K562 treated with DMSO at 1 percent for 24 hours (cell line): ENCODE measurements around the gene CC2D2B. TPM values are rescaled to one million over a fixed set of nuclear protein-coding genes. Genes with fewer than 3 reads are reported as not detected.

ENCODE experiments used
- total RNA-seq: library from RNA; unstranded; fragments of 300-600 nt; gene quantifications from 2 replicates; pipeline ENCODE4 v1.2.3, GENCODE V29; 2022; ENCODE audit warnings: low read depth; ENCODE audit not compliant: insufficient read depth

Gene CC2D2B, protein sequence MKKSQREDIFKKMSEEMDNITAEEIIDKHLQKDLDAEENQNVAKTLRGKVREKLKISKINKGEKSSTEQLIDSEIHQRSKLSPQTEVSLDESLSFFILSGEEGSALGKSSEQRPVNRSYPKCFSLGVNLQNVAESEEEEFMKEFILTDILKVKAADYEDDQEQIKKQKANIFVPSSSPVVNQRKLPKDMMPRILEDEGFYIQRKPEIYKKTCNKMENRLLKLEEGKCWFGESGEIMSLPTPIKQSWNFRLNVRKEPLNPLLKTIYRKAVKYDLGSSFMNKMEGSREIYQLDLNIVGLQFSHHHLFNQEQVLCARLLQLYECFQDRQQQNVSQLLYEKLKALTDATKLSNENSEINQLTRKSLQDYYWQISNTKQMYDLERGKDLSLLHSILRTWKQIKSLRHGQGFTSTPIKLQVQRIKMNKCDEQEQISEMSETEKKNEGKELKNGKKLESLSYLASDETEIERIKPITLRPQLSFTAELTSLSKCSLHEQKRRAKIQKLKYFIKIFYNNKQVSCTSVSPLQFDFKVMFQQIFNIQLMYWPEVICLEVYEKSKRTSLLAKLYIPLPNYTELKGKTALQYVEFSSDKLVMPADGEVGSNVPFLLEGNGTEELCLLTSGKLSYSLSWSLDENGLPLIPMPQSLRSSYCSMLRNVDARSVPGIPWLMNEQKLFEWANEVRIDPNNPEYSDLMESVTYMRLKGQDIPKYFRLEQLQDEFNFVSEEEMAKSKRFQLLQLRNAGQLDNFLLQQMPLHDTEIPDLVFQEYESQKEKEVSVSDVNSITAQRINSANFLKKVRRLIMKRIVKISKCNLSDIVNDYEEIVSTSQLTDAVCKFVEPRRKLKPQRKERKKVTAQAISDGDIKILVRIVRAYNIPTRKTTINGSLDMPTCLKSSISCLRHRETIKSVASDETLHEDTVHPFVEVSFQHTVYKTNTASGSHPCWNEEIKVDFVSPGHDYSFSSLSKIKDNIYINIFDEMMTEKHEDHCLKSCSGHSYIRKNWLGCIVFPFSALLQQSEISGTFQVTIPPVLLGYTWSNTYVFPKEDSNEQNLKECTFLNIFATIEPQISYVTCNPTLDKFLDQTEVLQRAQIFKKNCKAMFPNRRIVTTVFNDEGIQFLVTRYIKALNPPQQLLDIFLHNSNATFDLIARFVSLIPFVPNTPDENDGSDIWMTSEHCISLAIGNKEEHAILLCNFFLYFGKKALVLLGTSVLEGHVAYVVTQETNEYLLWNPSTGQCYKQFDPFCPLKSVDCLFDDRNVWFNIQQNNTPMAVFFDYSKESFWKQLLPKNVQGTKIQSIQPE (N-terminal part only)
- 0.09 TPM in 1 of 2 replicates, not detected in the other for total RNA-seq

DNA sequence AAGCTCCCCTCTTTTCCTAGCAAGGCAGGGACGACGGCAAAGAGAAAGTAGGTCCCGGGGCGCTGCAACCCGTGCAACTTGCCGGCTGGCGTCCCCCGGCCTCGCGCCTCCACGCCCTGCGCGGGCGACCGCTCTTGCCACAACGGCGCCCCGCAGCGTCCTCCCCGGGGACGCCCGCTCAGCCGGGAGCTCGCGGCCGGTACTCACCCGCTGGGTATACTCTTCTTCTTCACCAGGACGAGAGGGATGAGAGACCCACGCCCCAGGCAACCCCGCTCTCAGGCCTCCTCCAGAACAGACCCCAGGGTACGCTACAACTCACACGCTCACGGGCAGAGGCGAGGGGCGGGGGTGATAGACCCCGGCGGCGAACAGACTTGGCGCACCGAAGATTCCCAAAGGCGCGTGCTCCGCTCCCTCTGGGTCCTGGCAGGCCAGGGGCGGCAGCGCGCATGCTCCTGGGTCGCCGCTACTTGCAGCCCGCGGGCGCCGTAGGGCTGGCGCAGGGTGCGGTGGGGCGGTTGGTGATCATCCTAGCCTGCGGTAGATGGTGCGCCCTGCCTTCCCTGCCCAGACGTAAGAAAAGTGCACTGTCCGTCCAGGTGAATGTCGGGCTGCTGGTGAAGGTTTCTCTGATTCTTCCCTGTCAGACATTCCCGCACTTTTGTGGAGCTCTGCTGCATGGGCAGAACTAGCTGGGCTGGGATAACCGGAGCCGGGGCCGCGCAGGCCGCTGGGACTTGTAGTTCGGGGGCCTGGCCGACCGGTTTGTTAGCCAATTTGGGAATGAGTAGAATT is at the start of gene CC2D2B:
Gene CC2D2B, plus strand, starts transcription at position 520 of the 798 bp plus-strand sequence. CDS start 3,349 bp downstream, outside the sequence.

DNA sequence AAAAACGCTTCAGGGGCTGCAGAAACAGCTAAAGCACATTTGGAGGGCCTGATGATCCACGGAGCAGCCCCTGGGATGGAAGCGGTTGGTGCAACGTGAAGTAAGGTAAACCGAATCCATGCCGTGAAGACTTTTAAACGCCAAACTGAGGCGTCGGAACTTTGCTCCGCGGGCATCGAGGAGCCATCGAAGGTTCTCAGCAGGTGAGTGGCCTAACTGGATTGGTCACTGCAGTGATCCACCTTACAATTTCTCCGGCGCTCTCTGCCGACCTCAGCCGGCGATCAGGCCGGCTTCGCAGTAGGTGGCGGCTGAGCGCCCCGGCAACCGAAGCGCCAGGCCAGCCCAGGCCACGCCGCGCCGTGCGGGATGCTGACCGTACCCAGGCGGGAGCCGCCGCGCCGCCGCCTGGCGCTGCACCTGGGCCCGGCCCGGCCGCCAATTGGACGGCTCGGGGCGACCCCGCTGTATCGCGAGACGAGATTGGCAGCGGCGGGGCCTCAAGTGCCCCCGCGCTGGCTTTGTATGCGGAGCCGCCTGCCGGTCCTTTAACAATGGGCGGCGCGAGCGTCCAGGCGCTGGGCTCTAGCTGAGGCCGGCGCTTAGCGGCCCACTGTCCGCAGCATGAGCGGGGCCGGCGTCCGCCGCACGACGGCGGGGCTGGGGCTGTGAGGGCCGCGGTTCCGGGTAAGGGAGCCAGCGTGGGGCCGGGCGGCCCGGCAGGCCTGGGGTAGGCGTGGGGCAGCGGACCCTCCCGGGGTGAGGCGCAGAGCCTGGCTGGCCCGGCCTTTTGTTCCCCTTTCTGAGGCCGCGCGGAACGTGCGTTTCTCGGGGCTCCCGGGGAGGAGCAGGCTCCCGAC is 135.5 kb downstream of the CC2D2B start, which contains the start of gene CCNJ:
Gene CCNJ, plus strand, starts transcription at position 551 of the 860 bp plus-strand sequence. CDS start 811 bp downstream, outside the sequence.

Other genes with a start within 250 kb of the CC2D2B start
- 10.2 and 10.7 TPM in 2 replicates for gene TCTN3, start 214.0 kb upstream of the CC2D2B start, total RNA-seq
- 1.7 and 2.3 TPM in 2 replicates for gene ENTPD1, start 151.8 kb upstream of the CC2D2B start, total RNA-seq
- 4.5 and 4.9 TPM in 2 replicates for gene CCNJ, start 135.6 kb downstream of the CC2D2B start, total RNA-seq
- gene ZNF518A, start 222.3 kb downstream of the CC2D2B start, total RNA-seq = 6.7 and 7.1 TPM in 2 replicates